HG02571 (cell line): ENCODE data around the gene TMEM143.
"Not testable (repeated sequence)": the region's sequence is repeated elsewhere in the genome, so short reads cannot be mapped to it uniquely, and the experiment has no call there.

Experiments used
- ATAC-seq: cut with Tn5 transposase; IDR thresholded peaks from one replicate; pipeline ENCODE4 v1.9.1; 2021; ENCODE audit warnings: mild to moderate bottlenecking, moderate library complexity; ENCODE audit not compliant: unreplicated experiment

The TMEM143 gene

DNA sequence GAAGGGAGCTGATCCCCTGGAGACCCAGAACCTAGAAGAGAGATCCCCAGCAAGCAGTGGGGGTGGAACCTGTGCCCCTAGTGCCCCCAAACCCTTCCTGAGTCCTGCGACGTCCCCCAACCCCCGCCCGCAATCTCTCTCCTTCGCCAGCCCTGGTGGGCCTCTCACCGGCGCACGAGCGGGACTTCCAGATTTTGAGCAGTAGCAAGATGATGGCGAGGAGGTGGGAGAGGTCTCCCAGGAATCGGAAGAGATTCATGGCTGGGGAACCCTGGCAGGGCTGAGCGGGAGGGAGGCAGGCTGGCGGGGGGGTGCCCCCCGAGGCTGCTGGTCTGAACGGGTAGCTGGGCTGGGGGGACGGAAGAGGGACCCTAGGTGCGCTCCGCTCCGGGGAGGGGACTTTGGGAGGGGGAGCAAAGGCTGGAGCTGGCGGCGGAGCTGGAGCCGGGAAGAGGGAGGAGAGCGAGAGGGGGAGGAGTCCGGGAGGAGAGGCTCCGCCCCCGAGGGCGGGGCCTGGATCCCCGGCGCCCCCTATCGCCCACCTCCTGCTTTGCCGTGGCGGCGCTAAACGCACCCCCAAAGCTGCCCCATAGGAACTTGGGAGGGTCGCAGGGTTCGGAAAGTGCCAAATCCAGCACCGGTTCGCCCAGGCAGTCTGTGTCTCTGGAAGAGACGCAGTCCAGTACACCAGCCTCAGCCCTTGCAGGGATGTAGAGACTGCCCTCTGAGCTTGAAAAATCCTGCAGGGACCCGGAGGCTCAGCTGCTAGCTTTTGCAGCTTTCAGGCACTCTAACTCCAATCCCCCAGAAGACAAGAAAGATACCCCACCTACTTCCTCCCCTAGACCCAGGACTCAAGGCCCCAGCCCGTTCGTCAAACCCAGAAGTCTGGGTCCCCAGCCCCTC is 27.6 kb upstream of the TMEM143 start, which contains the start of gene KDELR1:
Gene KDELR1 (minus strand): TSS at position 452 of the 906 bp plus-strand sequence. CDS start 193 bp downstream, at position 259.
- ATAC-seq, result peak; percentile 58

GRCh38 chr19:48390188-48391099 is 26.7 kb upstream of the TMEM143 start:
- ATAC-seq, result no peak

DNA sequence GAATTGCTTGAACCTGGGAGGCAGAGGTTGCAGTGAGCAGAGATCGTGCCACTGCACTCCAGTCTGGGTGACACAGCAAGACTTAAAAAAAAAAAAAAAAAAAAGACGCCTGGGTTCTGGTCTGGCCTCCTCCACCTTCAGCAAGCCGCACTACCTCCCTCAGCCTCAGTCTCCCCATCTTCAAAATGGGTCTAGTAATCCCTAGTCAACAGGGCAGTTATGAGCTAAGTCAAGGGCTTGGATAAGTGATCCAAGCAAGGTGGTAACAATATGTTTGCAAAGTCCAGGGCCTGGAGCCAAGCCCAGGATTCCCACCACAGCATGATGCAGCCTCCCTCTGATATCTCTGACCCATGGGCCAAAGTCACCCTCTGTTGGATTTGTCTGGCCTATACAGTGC is 23.2 kb upstream of the TMEM143 start:
- no peak for ATAC-seq

DNA sequence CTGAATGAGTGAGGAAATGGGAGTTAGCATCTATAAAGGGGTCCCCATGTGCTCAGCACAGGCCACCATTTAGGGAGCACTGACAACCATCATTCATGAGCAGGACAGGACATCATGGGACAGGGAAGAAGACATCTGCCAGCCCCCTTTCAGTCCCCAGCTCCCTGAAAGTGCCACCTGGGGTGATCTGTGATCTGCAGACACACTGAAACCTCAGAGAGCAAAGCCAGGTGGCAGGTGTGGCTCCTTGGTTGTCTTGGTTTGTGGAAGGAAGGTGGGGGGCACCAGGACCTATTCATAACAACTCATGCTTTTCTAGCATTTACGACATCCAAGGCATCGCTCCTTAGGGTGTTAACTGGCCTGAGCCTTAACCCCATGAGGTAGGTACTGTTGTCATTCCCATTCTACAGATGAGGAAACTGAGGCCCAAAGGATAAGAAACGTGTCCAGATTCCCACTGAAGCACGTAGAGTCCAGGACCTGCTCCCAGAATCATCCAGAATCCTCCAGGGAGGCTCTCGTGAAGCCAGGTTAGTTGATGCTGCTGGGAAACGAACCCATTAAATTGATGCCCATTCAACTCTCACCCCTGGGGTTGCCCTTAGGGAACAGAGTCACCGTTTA is 21.8 kb upstream of the TMEM143 start:
- ATAC-seq, result no peak

DNA sequence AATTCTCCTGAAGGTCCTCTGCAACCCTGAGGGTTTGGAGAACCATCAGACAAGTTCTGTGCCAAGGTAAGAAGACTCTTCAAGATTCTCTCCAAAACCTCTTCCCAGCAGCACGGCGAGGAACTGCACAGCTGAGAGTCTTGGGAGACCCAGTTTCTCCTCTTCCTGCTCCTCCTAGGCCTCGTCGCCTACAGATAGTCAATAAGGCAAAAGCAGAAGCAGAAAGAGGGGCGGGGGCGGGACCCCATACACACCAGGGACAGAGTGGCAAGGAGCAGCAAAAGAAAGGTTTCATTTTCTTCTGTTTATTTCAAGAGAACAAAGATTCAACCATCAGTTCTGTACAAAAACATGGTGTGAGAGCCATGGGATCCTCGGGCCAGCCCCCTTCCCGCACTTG is 18.5 kb upstream of the TMEM143 start:
- ATAC-seq, result no peak

GRCh38 chr19:48381178-48381950 is 17.6 kb upstream of the TMEM143 start:
- no peak for ATAC-seq

- ATAC-seq, result no peak
These were observed 15.3 kb upstream of the TMEM143 start for GRCh38 chr19:48379058-48379457.

DNA sequence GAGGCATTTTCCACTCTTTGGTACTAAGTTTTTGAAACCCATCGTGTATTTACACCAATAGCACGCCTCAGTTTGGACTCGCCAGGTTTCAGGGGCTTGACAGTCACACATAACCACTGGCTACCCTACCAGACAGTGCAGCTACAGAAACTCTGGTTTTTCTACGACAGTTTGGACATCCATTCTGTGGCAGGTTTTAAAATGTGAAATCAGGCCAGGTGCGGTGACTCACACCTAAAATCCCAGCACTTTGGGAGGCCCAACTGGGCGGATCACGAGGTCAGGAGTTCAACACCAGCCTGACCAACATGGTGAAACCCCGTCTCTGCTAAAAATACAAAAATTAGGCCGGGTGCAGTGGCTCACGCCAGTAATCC is 14.4 kb upstream of the TMEM143 start:
- no peak for ATAC-seq

GRCh38 chr19:48373567-48373966 is 9.8 kb upstream of the TMEM143 start:
- ATAC-seq, result no peak

DNA sequence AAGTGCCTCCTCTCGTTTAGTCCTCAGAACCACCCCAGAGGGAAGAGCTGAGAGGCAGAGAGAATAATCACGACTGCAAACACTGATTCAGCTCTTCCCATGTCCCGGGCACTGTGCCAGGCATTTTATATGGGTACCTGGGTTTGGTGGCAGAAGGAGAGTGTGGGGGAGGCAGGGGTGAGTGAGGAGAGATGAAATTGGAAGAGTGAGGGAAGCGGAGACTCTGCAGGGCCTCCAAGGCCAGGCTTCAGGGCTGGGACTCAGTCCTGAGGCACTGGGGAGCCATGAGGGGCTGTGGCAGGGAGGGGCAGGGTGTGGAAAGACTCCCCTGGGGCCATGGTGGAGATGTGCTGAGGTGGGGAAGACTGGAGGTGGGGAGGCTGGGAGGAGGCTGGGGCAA is 9.2 kb upstream of the TMEM143 start:
- ATAC-seq, result no peak

DNA sequence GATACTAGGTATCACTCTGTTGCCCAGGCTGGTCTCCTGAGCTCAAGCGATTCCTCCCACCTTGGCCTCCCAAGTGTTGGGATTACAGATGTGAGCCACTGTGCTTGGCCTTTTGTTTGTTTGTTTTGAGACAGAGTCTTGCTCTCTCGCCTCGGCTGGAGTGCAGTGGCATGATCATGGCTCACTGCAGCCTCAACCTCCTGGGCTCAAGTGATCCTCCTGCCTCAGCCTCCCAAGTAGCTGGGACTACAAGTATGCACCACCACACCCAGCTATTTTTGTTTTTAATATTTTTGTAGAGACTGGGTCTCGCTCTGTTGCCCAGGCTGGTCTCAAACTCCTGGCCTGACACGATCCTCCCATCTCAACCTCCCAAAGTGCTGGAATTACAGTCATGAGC is 8.0 kb upstream of the TMEM143 start:
- ATAC-seq, result not testable (repeated sequence)

DNA sequence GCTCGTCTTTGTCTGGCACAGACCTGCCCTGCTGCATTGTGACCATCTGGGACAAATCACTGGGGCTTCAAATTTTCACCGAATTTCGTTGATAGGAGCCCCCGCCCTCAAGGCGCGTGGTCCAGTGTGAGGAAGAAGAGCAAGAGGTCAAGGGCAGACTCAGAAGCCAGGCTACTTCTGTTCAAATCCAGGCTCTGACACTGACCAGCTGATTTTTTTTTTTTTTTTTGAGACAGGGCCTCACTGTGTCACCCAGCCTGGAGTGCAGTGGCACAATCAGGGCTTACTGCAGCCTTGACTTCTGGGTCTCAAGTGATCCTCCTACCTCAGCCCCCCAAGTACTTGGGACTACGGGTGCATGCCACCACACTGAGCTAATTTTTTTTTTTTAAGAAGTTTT is 7.6 kb upstream of the TMEM143 start:
- ATAC-seq, result no peak

- ATAC-seq, result no peak
These were observed 7.2 kb upstream of the TMEM143 start for GRCh38 chr19:48370955-48371354.

DNA sequence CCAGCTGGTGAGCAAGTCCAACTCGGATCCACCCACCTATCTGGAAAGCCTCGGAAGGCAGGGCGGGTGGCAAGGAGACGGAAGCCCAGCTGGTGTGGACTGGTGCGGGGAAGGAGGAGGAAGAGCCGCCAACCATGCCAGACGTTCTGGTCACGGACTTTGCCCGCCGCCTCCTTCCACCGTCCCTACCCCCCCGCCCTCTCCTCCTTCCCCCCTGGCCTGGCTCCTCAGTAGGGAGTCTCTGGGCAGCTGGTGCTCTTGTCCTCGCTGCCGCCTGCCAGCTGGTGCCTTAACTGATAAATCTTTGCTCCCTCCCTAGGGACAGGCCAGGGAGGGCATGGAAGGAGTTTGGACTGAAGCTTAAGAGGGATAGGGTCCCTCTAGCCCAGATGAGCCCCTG is 5.2 kb upstream of the TMEM143 start:
- no peak for ATAC-seq

GRCh38 chr19:48367855-48368254 is 4.1 kb upstream of the TMEM143 start:
- ATAC-seq, result no peak

GRCh38 chr19:48365602-48366001 is 1.9 kb upstream of the TMEM143 start:
- ATAC-seq, result no peak

GRCh38 chr19:48364598-48365348 is 1.0 kb upstream of the TMEM143 start:
- ATAC-seq, result no peak

- peak; percentile 3 for ATAC-seq
These were observed 285 bp downstream of the TMEM143 start for GRCh38 chr19:48363500-48363809.

DNA sequence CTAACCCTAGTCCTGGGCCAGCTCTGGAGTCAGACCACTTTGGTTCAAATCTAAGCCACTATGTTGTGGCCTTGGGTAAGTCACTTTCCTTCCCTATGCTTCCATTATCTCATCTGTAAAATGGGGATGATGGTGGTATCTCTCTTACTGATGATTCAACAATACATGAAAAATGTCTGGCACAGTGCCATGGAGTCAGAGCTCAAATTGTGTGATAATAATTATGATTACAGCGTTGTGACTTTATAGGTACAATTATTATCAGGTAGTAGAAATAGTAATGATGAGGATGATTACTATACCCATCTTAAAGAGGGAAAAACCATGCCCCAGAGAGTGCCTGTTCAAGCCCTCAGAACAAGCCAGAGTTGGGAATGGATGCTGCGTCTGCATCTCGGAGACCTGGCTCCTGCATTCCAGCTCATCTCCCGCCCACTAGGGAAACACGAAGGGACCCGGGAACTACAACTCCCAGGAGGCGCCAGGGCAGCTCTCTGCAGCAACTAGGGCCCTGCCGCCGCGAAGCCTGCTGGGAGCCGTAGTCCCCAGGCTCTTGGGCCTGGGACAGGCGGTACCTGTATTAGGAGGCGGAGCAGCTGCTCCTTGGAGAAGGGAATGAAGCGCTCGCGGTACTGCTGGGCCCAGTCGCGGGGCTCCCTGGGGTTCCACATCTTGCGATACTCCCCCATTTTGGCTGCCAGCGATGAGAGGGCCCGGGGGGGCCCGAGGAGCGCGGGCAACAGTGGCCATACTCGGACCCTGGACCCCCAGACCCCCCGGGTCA is 832 bp downstream of the TMEM143 start:
- peak; percentile 41 for ATAC-seq
